Endothelial cell of umbilical vein (primary cell): ENCODE measurements around the gene TICAM2. TPM values are rescaled to one million over a fixed set of nuclear protein-coding genes. Genes with fewer than 3 reads are reported as not detected.

Experiments
- BruUV-seq: library from RNA; stranded (reverse); fragments of 400-500 nt; replicated peaks from 2 replicates; lab custom pipeline; 2021; lab: Mats Ljungman, UMichigan
- CTCF ChIA-PET: fragments of 300-600, 350-600 bp; sonication (Branson Sonifier 250); formaldehyde crosslinking; loops from one replicate; lab custom pipeline; 2021; ENCODE audit warnings: antibody characterized with exemption, inconsistent platforms; lab: Charles Lee
- POLR2A ChIA-PET: fragments of 300-600, 350-600 bp; sonication (Branson Sonifier 250); formaldehyde crosslinking; loops from one replicate; lab custom pipeline; 2021; ENCODE audit warnings: antibody characterized with exemption, inconsistent platforms; lab: Charles Lee
- DNase-seq: peaks from one replicate; pipeline ENCODE4 v3.0.0-alpha.2; 2011; ENCODE audit warnings: low read depth, low spot score
- FAIRE-seq: peaks from 2 replicates; lab custom pipeline; 2011; peaks lifted over from hg19 to GRCh38; lab: Jason Lieb, UNC
- H2AFZ ChIP-seq: 2 replicates; pipeline ENCODE4 v1.6.0; 2012; ENCODE audit warnings: low read depth, low read length, control low read depth, inconsistent platforms
- H3K27ac ChIP-seq: 2 replicates; pipeline ENCODE4 v1.5.1; 2011; ENCODE audit warnings: low read depth, mild to moderate bottlenecking, control low read depth, low read length, moderate library complexity; ENCODE audit not compliant: insufficient read depth
- H3K27me3 ChIP-seq, 2 experiments: 2 replicates each; pipeline versions ENCODE4 v1.6.0 to v1.6.1; 2011; ENCODE audit warnings: low read length in 2 of 2, mixed read lengths in 1 of 2; ENCODE audit not compliant: control insufficient read depth in 2 of 2, insufficient read depth in 2 of 2
- H3K36me3 ChIP-seq, 2 experiments: 2 replicates in 1 of 2; 3 replicates in 1 of 2; pipeline ENCODE4 v1.5.1; 2011; ENCODE audit warnings: low read length in 2 of 2, mild to moderate bottlenecking in 1 of 2, moderate library complexity in 1 of 2; ENCODE audit not compliant: control insufficient read depth in 2 of 2, insufficient read depth in 2 of 2; ENCODE audit errors: extremely low read depth in 1 of 2
- H3K4me1 ChIP-seq: 3 replicates; pipeline ENCODE4 v1.5.1; 2011; ENCODE audit warnings: mild to moderate bottlenecking, low read length; ENCODE audit not compliant: control insufficient read depth, insufficient read depth; ENCODE audit errors: extremely low read depth
- H3K4me2 ChIP-seq: 2 replicates; pipeline ENCODE4 v1.6.1; 2011; ENCODE audit warnings: low read length, control low read depth, mixed read lengths; ENCODE audit not compliant: insufficient read depth
- H3K4me3 ChIP-seq, 3 experiments: fragments of 200-600 bp in 1 of 3; sonication (generic), shearing (Covaris generic) in 1 of 3; replicated peaks in 1 of 3; 2 replicates each; pipeline ENCODE4 v1.5.1; 2011 to 2016; ENCODE audit warnings: control low read depth in 3 of 3, low read length in 3 of 3, mild to moderate bottlenecking in 2 of 3, inconsistent platforms in 1 of 3, low read depth in 1 of 3, moderate library complexity in 1 of 3; ENCODE audit not compliant: insufficient read depth in 1 of 3
- H3K79me2 ChIP-seq: 2 replicates; pipeline ENCODE4 v1.6.0; 2012; ENCODE audit warnings: low read length, inconsistent platforms; ENCODE audit not compliant: control insufficient read depth, insufficient read depth
- H3K9ac ChIP-seq: replicated peaks from 2 replicates; pipeline ENCODE3; 2011; ENCODE audit warnings: low read length, control low read depth; ENCODE audit not compliant: insufficient read depth; ENCODE audit errors: extremely low read depth
- H3K9me1 ChIP-seq: replicated peaks from 3 replicates; pipeline ENCODE4 v1.6.0; 2011; ENCODE audit warnings: mild to moderate bottlenecking, low read length; ENCODE audit not compliant: control insufficient read depth, insufficient read depth; ENCODE audit errors: extremely low read depth
- H3K9me3 ChIP-seq: replicated peaks from 2 replicates; pipeline ENCODE4 v1.5.1; 2012; ENCODE audit warnings: low read length, inconsistent platforms; ENCODE audit not compliant: control insufficient read depth, insufficient read depth
- H4K20me1 ChIP-seq: replicated peaks from 2 replicates; pipeline ENCODE3; 2011; ENCODE audit warnings: mild to moderate bottlenecking, low read length; ENCODE audit not compliant: control insufficient read depth, insufficient read depth; ENCODE audit errors: extremely low read depth
- EZH2 ChIP-seq: IDR thresholded peaks from 2 replicates; pipeline ENCODE4 v1.6.1; 2012; ENCODE audit warnings: borderline replicate concordance, low read depth, mild to moderate bottlenecking, moderate library complexity, low read length, inconsistent platforms; ENCODE audit not compliant: severe bottlenecking
- FOS ChIP-seq: IDR thresholded peaks from 2 replicates; pipeline ENCODE4 v1.6.1; 2011; ENCODE audit warnings: mild to moderate bottlenecking, low read length, moderate library complexity, borderline replicate concordance; ENCODE audit not compliant: insufficient read depth
- GATA2 ChIP-seq: IDR thresholded peaks from 2 replicates; pipeline ENCODE4 v1.7.0; 2011; ENCODE audit warnings: low read depth, mild to moderate bottlenecking, moderate library complexity, mixed read lengths, low read length; ENCODE audit not compliant: insufficient read length, insufficient read depth
- JUN ChIP-seq: IDR thresholded peaks from 2 replicates; pipeline ENCODE4 v1.6.1; 2011; ENCODE audit warnings: borderline replicate concordance, low read depth; ENCODE audit not compliant: insufficient read length, insufficient read depth
- MAX ChIP-seq: IDR thresholded peaks from 2 replicates; pipeline ENCODE4 v1.6.1; 2011; ENCODE audit not compliant: insufficient read depth, insufficient read length
- MYC ChIP-seq: IDR thresholded peaks from one replicate; pipeline ENCODE4 v1.6.1; 2011; ENCODE audit warnings: mild to moderate bottlenecking, low read depth, low read length
- POLR2AphosphoS5 ChIP-seq: IDR thresholded peaks from 2 replicates; pipeline ENCODE4 v1.6.1; 2012; ENCODE audit warnings: low read depth, mild to moderate bottlenecking, control low read depth, low read length, moderate library complexity; ENCODE audit not compliant: insufficient read depth
- dilution Hi-C: fragments of 300-500 bp; cut with MboI; formaldehyde crosslinking; loops from one replicate; pipeline ENCODE4 v1.15.0; 2019; ENCODE audit warnings: low sequenced_read_pairs; ENCODE audit not compliant: extremely low pct_ligation_motif_present
- intact Hi-C: fragments of 100-400 bp; cut with micrococcal nuclease; formaldehyde crosslinking; loops from one replicate; pipeline ENCODE4 v1.10.0; 2022
- polyA plus RNA-seq, 4 experiments: library from polyadenylated mRNA; depleted of rRNA in 3 of 4; stranded (reverse) in 3 of 4; unstranded in 1 of 4; fragments of >200 nt; gene quantifications; 2 replicates each; pipeline versions ENCODE4 v1.2.1 to v1.2.3, GENCODE V29; 2011 to 2012; ENCODE audit warnings: missing spikeins in 1 of 4
- total RNA-seq: library from RNA; stranded (reverse); gene quantifications from 2 replicates; pipeline ENCODE4 v1.2.3, GENCODE V29; 2021

TICAM2 gene
- total and polyA plus RNA-seq, 2 donors (not counting 3 experiments of a cell fraction or from before 2014, with no cell fraction given), result 0.18 to 3.5 TPM

DNA sequence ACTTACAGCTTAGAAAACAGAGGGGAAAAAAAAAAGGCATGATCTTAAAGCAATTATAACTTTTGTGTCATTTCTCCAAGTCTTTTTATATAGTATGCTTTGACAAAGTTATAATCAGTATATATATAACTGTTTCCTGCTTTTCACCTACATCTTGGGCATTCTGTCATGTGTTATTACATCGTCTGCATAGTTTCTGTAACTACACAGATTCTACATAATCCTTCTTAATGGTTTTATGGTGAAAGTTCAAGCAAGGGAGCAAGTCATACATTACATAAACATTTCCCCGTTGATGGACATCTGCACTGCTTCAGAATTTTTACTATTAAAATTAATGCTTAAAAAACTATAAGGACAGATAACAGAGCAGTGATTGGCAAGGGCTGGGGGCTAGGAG lies 69.8 kb downstream of the TICAM2 start:
- Histone ChIP-seq H3K27me3 (no peaks in the 10 kb centered on the region), H4K20me1 (peaks cover 31% of the 10 kb centered on the region), H3K27ac (no peak overlapping the region), H3K4me2 (peak overlapping the region; percentile 17), H3K79me2 (peaks cover 97% of the 10 kb centered on the region), H3K9ac (no peak overlapping the region), H3K4me3 (no peak overlapping the region), H3K36me3 (peaks cover 0 to 2% of the 10 kb centered on the region in 2 experiments), H3K4me1 (peaks cover 18% of the 10 kb centered on the region), H3K9me1 (no peaks in the 10 kb centered on the region), H3K9me3 (no peaks in the 10 kb centered on the region), H2AFZ (no peak overlapping the region)
- TF ChIP-seq EZH2, result no peak
- TF ChIP-seq MAX, result no peak
- TF ChIP-seq FOS, result no peak
- no peak for TF ChIP-seq GATA2
- no peak for TF ChIP-seq POLR2AphosphoS5
- TF ChIP-seq JUN, result no peak
- TF ChIP-seq MYC, result no peak
- peak; percentile 4 for FAIRE-seq
- ChIA-PET CTCF (no interaction called here), POLR2A (interaction anchor here (0.8 kb wide), 1 partner anchor 12 kb away, joined by 3 read pairs; the partner anchor contains the start of gene FEM1C)
- peak; percentile 42 for DNase-seq
- intact Hi-C loops (loop anchor here (1.0 kb wide), 1 partner anchor 9 kb away; no protein-coding TSS in a partner anchor), dilution Hi-C loops (loop anchor here (25.0 kb wide), 1 partner anchor 220 kb away; no protein-coding TSS in a partner anchor)
- no TSS peak for BruUV-seq
